ENCODE measurements around the gene ANKRD13D.

ANKRD13D gene

GRCh38 chr11:67299471-67300191 is 10.5 kb downstream of the ANKRD13D start:
- Mint-ChIP-seq H3K27me3 (no peaks in the 10 kb centered on the region), H3K4me3 (no peak overlapping the region)

GRCh38 chr11:67300256-67300755 is 11.2 kb downstream of the ANKRD13D start:
- Mint-ChIP-seq H3K9me3 (peaks cover 13% of the 10 kb centered on the region), H3K27me3 (no peaks in the 10 kb centered on the region), H3K4me3 (no peak overlapping the region), H3K36me3 (ENCODE audit: low read depth) (peaks cover 35% of the 10 kb centered on the region), H3K4me1 (ENCODE audit: low read depth) (peaks cover 9% of the 10 kb centered on the region), H3K27ac (no peak overlapping the region)

More at GRCh38 chr11:67299471-67300191, 10.5 kb downstream of the ANKRD13D start:
- Mint-ChIP-seq H3K9me3 (peaks cover 13% of the 10 kb centered on the region), H3K27ac (no peak overlapping the region), H3K4me1 (ENCODE audit: low read depth) (peaks cover 7% of the 10 kb centered on the region), H3K36me3 (ENCODE audit: low read depth) (peaks cover 41% of the 10 kb centered on the region)

GRCh38 chr11:67300756-67301312 is 11.7 kb downstream of the ANKRD13D start:
- no peaks in the 10 kb centered on the region for H3K27me3 Mint-ChIP-seq
- H3K4me3 Mint-ChIP-seq: no peak overlapping the region
- peaks cover 9% of the 10 kb centered on the region for H3K4me1 Mint-ChIP-seq (ENCODE audit: low read depth)
- H3K36me3 Mint-ChIP-seq (ENCODE audit: low read depth): peaks cover 29% of the 10 kb centered on the region
- H3K27ac Mint-ChIP-seq: no peak overlapping the region
- peaks cover 13% of the 10 kb centered on the region for H3K9me3 Mint-ChIP-seq

GRCh38 chr11:67301313-67301921 is 12.3 kb downstream of the ANKRD13D start:
- H3K4me3 Mint-ChIP-seq: no peak overlapping the region
- H3K9me3 Mint-ChIP-seq: peaks cover 7% of the 10 kb centered on the region
- no peaks in the 10 kb centered on the region for H3K27me3 Mint-ChIP-seq
- H3K36me3 Mint-ChIP-seq (ENCODE audit: low read depth): peaks cover 24% of the 10 kb centered on the region
- H3K27ac Mint-ChIP-seq: no peak overlapping the region
- peaks cover 9% of the 10 kb centered on the region for H3K4me1 Mint-ChIP-seq (ENCODE audit: low read depth)

GRCh38 chr11:67301951-67302516 is 12.9 kb downstream of the ANKRD13D start:
- Mint-ChIP-seq H3K27me3 (no peaks in the 10 kb centered on the region), H3K4me3 (no peak overlapping the region), H3K9me3 (peaks cover under 1% of the 10 kb centered on the region), H3K27ac (no peak overlapping the region), H3K4me1 (ENCODE audit: low read depth) (peaks cover 9% of the 10 kb centered on the region), H3K36me3 (ENCODE audit: low read depth) (peaks cover 17% of the 10 kb centered on the region)

GRCh38 chr11:67302571-67303131 is 13.5 kb downstream of the ANKRD13D start:
- Mint-ChIP-seq H3K4me1 (ENCODE audit: low read depth) (peaks cover 9% of the 10 kb centered on the region), H3K27ac (no peak overlapping the region), H3K36me3 (ENCODE audit: low read depth) (peaks cover 14% of the 10 kb centered on the region)

GRCh38 chr11:67303132-67303834 is 14.2 kb downstream of the ANKRD13D start, which contains the start of gene SSH3:
Gene SSH3, plus strand, starts transcription at chr11:67303530. Its CDS starts 96 bp downstream, at chr11:67303626.
- Mint-ChIP-seq H3K27ac (no peak within 1 kb of the TSS), H3K4me3 (peak within 1 kb of the TSS; percentile 23), H3K27me3 (no peaks in the 10 kb centered on the region), H3K4me1 (ENCODE audit: low read depth) (peaks cover 8% of the 10 kb centered on the region), H3K9me3 (no peaks in the 10 kb centered on the region), H3K36me3 (ENCODE audit: low read depth) (peaks cover 8% of the 10 kb centered on the region)

More at GRCh38 chr11:67302571-67303131, 13.5 kb downstream of the ANKRD13D start:
- no peaks in the 10 kb centered on the region for H3K9me3 Mint-ChIP-seq
- H3K4me3 Mint-ChIP-seq: peak overlapping the region; percentile 23
- no peaks in the 10 kb centered on the region for H3K27me3 Mint-ChIP-seq

- Mint-ChIP-seq H3K4me3 (peak overlapping the region; percentile 20), H3K4me1 (ENCODE audit: low read depth) (peaks cover 3% of the 10 kb centered on the region), H3K27me3 (no peaks in the 10 kb centered on the region), H3K27ac (no peak overlapping the region), H3K9me3 (no peaks in the 10 kb centered on the region), H3K36me3 (ENCODE audit: low read depth) (peaks cover 3% of the 10 kb centered on the region)
These were observed 14.8 kb downstream of the ANKRD13D start for GRCh38 chr11:67303835-67304411.

- peaks cover 3% of the 10 kb centered on the region for H3K4me1 Mint-ChIP-seq (ENCODE audit: low read depth)
- peak overlapping the region; percentile 20 for H3K4me3 Mint-ChIP-seq
- H3K9me3 Mint-ChIP-seq: no peaks in the 10 kb centered on the region
- H3K36me3 Mint-ChIP-seq (ENCODE audit: low read depth): no peaks in the 10 kb centered on the region
- no peaks in the 10 kb centered on the region for H3K27me3 Mint-ChIP-seq
- no peak overlapping the region for H3K27ac Mint-ChIP-seq
These were observed 15.5 kb downstream of the ANKRD13D start for GRCh38 chr11:67304511-67305113.

GRCh38 chr11:67306769-67307544 is 17.9 kb downstream of the ANKRD13D start:
- no peaks in the 10 kb centered on the region for H3K36me3 Mint-ChIP-seq (ENCODE audit: low read depth)
- H3K27me3 Mint-ChIP-seq: no peaks in the 10 kb centered on the region
- H3K9me3 Mint-ChIP-seq: no peaks in the 10 kb centered on the region
- no peak overlapping the region for H3K4me3 Mint-ChIP-seq
- H3K4me1 Mint-ChIP-seq (ENCODE audit: low read depth): peaks cover 9% of the 10 kb centered on the region
- H3K27ac Mint-ChIP-seq: no peak overlapping the region

GRCh38 chr11:67307545-67308001 is 18.5 kb downstream of the ANKRD13D start:
- Mint-ChIP-seq H3K4me1 (ENCODE audit: low read depth) (peaks cover 15% of the 10 kb centered on the region), H3K27me3 (no peaks in the 10 kb centered on the region), H3K9me3 (no peaks in the 10 kb centered on the region), H3K4me3 (no peak overlapping the region), H3K36me3 (ENCODE audit: low read depth) (no peaks in the 10 kb centered on the region), H3K27ac (no peak overlapping the region)

- no peaks in the 10 kb centered on the region for H3K27me3 Mint-ChIP-seq
- H3K9me3 Mint-ChIP-seq: no peaks in the 10 kb centered on the region
- H3K27ac Mint-ChIP-seq: no peak overlapping the region
- H3K36me3 Mint-ChIP-seq (ENCODE audit: low read depth): no peaks in the 10 kb centered on the region
- H3K4me1 Mint-ChIP-seq (ENCODE audit: low read depth): peaks cover 22% of the 10 kb centered on the region
- no peak overlapping the region for H3K4me3 Mint-ChIP-seq
These were observed 19.1 kb downstream of the ANKRD13D start for GRCh38 chr11:67308031-67308866.

All from stimulated activated naive CD8-positive, alpha-beta T cell treated with anti-CD3 and anti-CD28 coated beads, Interleukin-15, Interleukin-2, amounts not matched to agents 100 ng/mL and 50 ng/mL, for 24 hours (primary cell).